HG03442 (cell line): ENCODE results near the gene PLA2G15.
"Not testable (repeated sequence)": the region's sequence is repeated elsewhere in the genome, so short reads cannot be mapped to it uniquely, and the experiment has no call there.

Experiments used
- ATAC-seq: cut with Tn5 transposase; IDR thresholded peaks from one replicate; pipeline ENCODE4 v1.9.1; 2021; ENCODE audit warnings: mild to moderate bottlenecking, moderate library complexity; ENCODE audit not compliant: unreplicated experiment

The PLA2G15 gene

GRCh38 chr16:68275611-68276191, 30.5 kb downstream of the PLA2G15 start:
- peak; percentile 70 for ATAC-seq

- no peak for ATAC-seq
These were observed 31.1 kb downstream of the PLA2G15 start for GRCh38 chr16:68276223-68276622.

- ATAC-seq: no peak
These were observed 34.8 kb downstream of the PLA2G15 start for GRCh38 chr16:68279726-68280558.

- ATAC-seq: no peak
These were observed 36.3 kb downstream of the PLA2G15 start for GRCh38 chr16:68281368-68282063.

GRCh38 chr16:68282064-68282452, 36.9 kb downstream of the PLA2G15 start:
- ATAC-seq: no peak

- ATAC-seq: no peak
These were observed 38.2 kb downstream of the PLA2G15 start for GRCh38 chr16:68283346-68283745.

GRCh38 chr16:68283801-68284598, 38.8 kb downstream of the PLA2G15 start:
- no peak for ATAC-seq

- ATAC-seq: peak; percentile 51
These were observed 39.7 kb downstream of the PLA2G15 start for GRCh38 chr16:68284847-68285246.

GRCh38 chr16:68285683-68286082, 40.5 kb downstream of the PLA2G15 start:
- no peak for ATAC-seq

- ATAC-seq: no peak
These were observed 41.2 kb downstream of the PLA2G15 start for GRCh38 chr16:68286153-68287074.

- no peak for ATAC-seq
These were observed 42.4 kb downstream of the PLA2G15 start for GRCh38 chr16:68287276-68288251.

GRCh38 chr16:68288252-68288650, 43.1 kb downstream of the PLA2G15 start:
- no peak for ATAC-seq

- ATAC-seq: not testable (repeated sequence)
These were observed 43.6 kb downstream of the PLA2G15 start for GRCh38 chr16:68288796-68289195.

- no peak for ATAC-seq
These were observed 44.0 kb downstream of the PLA2G15 start for GRCh38 chr16:68289202-68289601.

- ATAC-seq: no peak
These were observed 44.6 kb downstream of the PLA2G15 start for GRCh38 chr16:68289621-68290329.

- no peak for ATAC-seq
These were observed 45.3 kb downstream of the PLA2G15 start for GRCh38 chr16:68290450-68290849.

- no peak for ATAC-seq
These were observed 46.1 kb downstream of the PLA2G15 start for GRCh38 chr16:68291227-68291626.

- ATAC-seq: no peak
These were observed 47.3 kb downstream of the PLA2G15 start for GRCh38 chr16:68292425-68292824.
